Loucy (cell line): ENCODE measurements around the gene BLTP3B.

Experiments used
- H2AFZ ChIP-seq: fragments of 200-600 bp; sonication (generic); 2 replicates; pipeline ENCODE4 v1.6.0; 2016; ENCODE audit warnings: antibody characterized with exemption, mild to moderate bottlenecking, low read length, moderate library complexity
- H3F3A ChIP-seq: fragments of 200-600 bp; 2 replicates; pipeline ENCODE4 v1.6.0; 2016; ENCODE audit warnings: antibody characterized with exemption, low read depth, mild to moderate bottlenecking
- H3K27me3 ChIP-seq: fragments of 200-600 bp; sonication (generic); 2 replicates; pipeline ENCODE4 v1.6.1; 2014; ENCODE audit warnings: low read length, mild to moderate bottlenecking; ENCODE audit not compliant: insufficient read depth, poor library complexity, severe bottlenecking
- H3K36me3 ChIP-seq: fragments of 200-600 bp; sonication (generic); 2 replicates; pipeline ENCODE4 v1.6.1; 2016; ENCODE audit warnings: low read length; ENCODE audit not compliant: insufficient read depth
- H3K4me1 ChIP-seq: fragments of 200-600 bp; sonication (generic); 2 replicates; pipeline ENCODE4 v1.5.1; 2014; ENCODE audit warnings: low read length, mild to moderate bottlenecking; ENCODE audit not compliant: insufficient read depth, poor library complexity, severe bottlenecking
- H3K4me2 ChIP-seq: fragments of 200-600 bp; sonication (generic); 2 replicates; pipeline ENCODE4 v1.6.0; 2014; ENCODE audit warnings: antibody characterized with exemption, low read length, low read depth, mild to moderate bottlenecking; ENCODE audit not compliant: poor library complexity, severe bottlenecking
- H3K4me3 ChIP-seq: fragments of 200-600 bp; sonication (generic); 2 replicates; pipeline ENCODE4 v1.5.1; 2014; ENCODE audit warnings: low read length, mild to moderate bottlenecking, mixed read lengths; ENCODE audit not compliant: poor library complexity, severe bottlenecking
- H3K79me2 ChIP-seq: fragments of 200-600 bp; sonication (generic); 2 replicates; pipeline ENCODE4 v1.6.1; 2014; ENCODE audit warnings: low read length; ENCODE audit not compliant: insufficient read depth
- H3K9ac ChIP-seq: fragments of 200-600 bp; sonication (generic); 2 replicates; pipeline ENCODE4 v1.6.0; 2014; ENCODE audit warnings: mild to moderate bottlenecking, low read depth, low read length, moderate library complexity; ENCODE audit not compliant: poor library complexity, severe bottlenecking
- H3K9me2 ChIP-seq: fragments of 200-600 bp; sonication (generic); replicated peaks from 2 replicates; pipeline ENCODE4 v1.6.1; 2016; ENCODE audit warnings: low read depth, low read length, mixed read lengths
- H3K9me3 ChIP-seq: fragments of 200-600 bp; sonication (generic); 2 replicates; pipeline ENCODE4 v1.6.1; 2014; ENCODE audit warnings: mild to moderate bottlenecking, antibody characterized with exemption, low read length, low read depth; ENCODE audit not compliant: insufficient read depth
- H4K20me1 ChIP-seq: fragments of 200-600 bp; sonication (generic); 2 replicates; pipeline ENCODE4 v1.6.0; 2014; ENCODE audit warnings: antibody characterized with exemption, low read length, mild to moderate bottlenecking; ENCODE audit not compliant: insufficient read depth, poor library complexity, severe bottlenecking
- EZH2phosphoT487 ChIP-seq: fragments of 200-600 bp; IDR thresholded peaks from 2 replicates; pipeline ENCODE4 v1.6.1; 2018; ENCODE audit warnings: antibody characterized with exemption, mild to moderate bottlenecking, moderate library complexity, borderline replicate concordance
- TF ChIP-seq, protein P1 (sequence below): fragments of 200-600 bp; sonication (generic); conservative IDR thresholded peaks from 2 replicates; pipeline ENCODE4 v1.5.1; 2014; ENCODE audit warnings: mild to moderate bottlenecking, antibody characterized with exemption, low read length

BLTP3B gene

DNA sequence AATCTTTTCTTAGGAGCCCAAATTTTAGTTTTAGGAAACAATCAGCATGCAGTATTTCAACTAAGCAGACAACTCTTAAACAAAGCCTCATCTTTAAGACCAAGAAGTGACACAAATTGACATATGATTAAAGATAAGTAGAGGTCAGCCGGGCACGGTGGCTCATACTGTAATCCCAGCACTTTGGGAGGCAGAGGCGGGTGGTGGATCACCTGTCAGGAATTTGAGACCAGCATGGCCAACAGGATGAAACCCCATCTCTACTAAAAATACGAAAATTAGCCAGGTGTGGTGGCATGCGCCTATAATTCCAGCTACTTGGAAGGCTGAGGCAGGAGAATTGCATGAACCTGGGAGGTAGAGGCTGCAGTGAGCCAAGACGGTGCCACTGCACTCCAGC is 35.8 kb downstream of the BLTP3B start:
- Histone ChIP-seq H4K20me1 (no peaks in the 10 kb centered on the region), H2AFZ (no peak overlapping the region), H3K36me3 (peaks cover 17% of the 10 kb centered on the region), H3K9me2 (no peaks in the 10 kb centered on the region), H3K79me2 (peaks cover 12% of the 10 kb centered on the region; the same call in 1 of the 2 replicates), H3K27me3 (no peaks in the 10 kb centered on the region), H3K4me1 (no peaks in the 10 kb centered on the region), H3F3A (no peaks in the 10 kb centered on the region), H3K4me3 (no peak overlapping the region), H3K9me3 (no peaks in the 10 kb centered on the region), H3K4me2 (no peak overlapping the region), H3K9ac (no peak overlapping the region)
- TF ChIP-seq EZH2phosphoT487, result no peak
- TF ChIP-seq, protein P1, sequence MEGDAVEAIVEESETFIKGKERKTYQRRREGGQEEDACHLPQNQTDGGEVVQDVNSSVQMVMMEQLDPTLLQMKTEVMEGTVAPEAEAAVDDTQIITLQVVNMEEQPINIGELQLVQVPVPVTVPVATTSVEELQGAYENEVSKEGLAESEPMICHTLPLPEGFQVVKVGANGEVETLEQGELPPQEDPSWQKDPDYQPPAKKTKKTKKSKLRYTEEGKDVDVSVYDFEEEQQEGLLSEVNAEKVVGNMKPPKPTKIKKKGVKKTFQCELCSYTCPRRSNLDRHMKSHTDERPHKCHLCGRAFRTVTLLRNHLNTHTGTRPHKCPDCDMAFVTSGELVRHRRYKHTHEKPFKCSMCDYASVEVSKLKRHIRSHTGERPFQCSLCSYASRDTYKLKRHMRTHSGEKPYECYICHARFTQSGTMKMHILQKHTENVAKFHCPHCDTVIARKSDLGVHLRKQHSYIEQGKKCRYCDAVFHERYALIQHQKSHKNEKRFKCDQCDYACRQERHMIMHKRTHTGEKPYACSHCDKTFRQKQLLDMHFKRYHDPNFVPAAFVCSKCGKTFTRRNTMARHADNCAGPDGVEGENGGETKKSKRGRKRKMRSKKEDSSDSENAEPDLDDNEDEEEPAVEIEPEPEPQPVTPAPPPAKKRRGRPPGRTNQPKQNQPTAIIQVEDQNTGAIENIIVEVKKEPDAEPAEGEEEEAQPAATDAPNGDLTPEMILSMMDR, result no peak

GRCh38 chr12:100105661-100106060 is 37.0 kb downstream of the BLTP3B start:
- no peaks in the 10 kb centered on the region for H3K4me1 ChIP-seq
- H2AFZ ChIP-seq, result no peak overlapping the region
- no peaks in the 10 kb centered on the region for H3F3A ChIP-seq
- no peak overlapping the region for H3K9ac ChIP-seq
- H3K36me3 ChIP-seq, result peaks cover 28% of the 10 kb centered on the region
- no peak overlapping the region for H3K4me2 ChIP-seq
- peaks cover 10% of the 10 kb centered on the region; the same call in 1 of the 2 replicates for H3K79me2 ChIP-seq
- TF ChIP-seq, protein P1, result no peak
- no peak for TF ChIP-seq EZH2phosphoT487
- no peaks in the 10 kb centered on the region for H4K20me1 ChIP-seq
- no peaks in the 10 kb centered on the region for H3K9me3 ChIP-seq
- no peak overlapping the region for H3K4me3 ChIP-seq
- H3K9me2 ChIP-seq, result no peaks in the 10 kb centered on the region
- no peaks in the 10 kb centered on the region for H3K27me3 ChIP-seq

DNA sequence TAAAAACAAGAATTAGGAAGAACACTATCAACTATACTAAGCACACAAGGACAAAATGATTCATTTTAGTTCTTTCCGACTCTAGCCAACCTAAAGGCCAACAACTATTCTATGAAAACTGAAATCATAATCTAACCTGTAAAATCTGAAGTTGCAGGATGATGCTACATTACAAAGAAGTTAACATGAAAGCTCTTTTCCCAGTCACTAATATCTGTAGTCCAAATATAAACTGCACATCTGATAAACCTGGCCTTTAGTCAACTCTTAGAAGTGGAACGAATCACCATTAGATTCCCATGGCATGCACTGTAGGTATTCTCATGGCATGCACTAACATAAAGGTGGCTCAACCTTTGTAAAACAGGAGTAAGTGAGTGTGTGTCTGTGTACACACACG is 41.7 kb downstream of the BLTP3B start:
- no peak for TF ChIP-seq EZH2phosphoT487
- TF ChIP-seq, protein P1, result no peak
- H3K4me3 ChIP-seq, result no peak overlapping the region
- no peaks in the 10 kb centered on the region for H3K9me2 ChIP-seq
- H3K9me3 ChIP-seq, result no peaks in the 10 kb centered on the region
- 0 out of 2 replicates have a peak, but pooled peaks cover 4% of the 10 kb centered on the region for H3K79me2 ChIP-seq
- H4K20me1 ChIP-seq, result no peaks in the 10 kb centered on the region
- H3K36me3 ChIP-seq, result peaks cover 27% of the 10 kb centered on the region
- no peak overlapping the region for H3K4me2 ChIP-seq
- no peaks in the 10 kb centered on the region for H3F3A ChIP-seq
- H2AFZ ChIP-seq, result no peak overlapping the region
- no peak overlapping the region for H3K9ac ChIP-seq
- H3K27me3 ChIP-seq, result no peaks in the 10 kb centered on the region
- no peaks in the 10 kb centered on the region for H3K4me1 ChIP-seq
